GM18499 (cell line): Measurements from ENCODE around the gene GBA2.

ENCODE experiments used
- ATAC-seq: cut with Tn5 transposase; IDR thresholded peaks from one replicate; pipeline ENCODE4 v1.9.1; 2021; ENCODE audit warnings: moderate number of reproducible peaks; ENCODE audit not compliant: insufficient read depth, unreplicated experiment

The GBA2 gene

DNA sequence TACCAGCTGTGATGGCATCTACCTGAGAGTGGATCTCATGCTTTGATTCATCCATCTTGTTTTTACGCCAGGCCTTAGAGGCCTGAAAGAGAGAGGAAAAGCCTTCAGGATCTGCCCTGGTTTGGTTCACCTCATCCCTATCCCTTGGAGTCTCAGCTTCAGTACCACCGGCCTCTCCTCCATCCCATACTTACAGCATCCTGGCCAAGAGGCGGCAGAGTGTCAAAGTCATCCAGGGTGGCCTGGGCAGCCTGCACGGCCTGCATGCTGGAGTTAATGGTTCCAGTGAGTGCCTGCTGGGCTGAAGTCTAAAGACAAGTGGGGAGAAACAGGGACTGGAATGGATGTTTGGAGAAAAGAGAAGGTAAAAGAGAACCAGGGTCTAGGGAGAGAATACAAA lies 29.5 kb downstream of the GBA2 start:
- ATAC-seq, result no peak

GRCh38 chr9:35718721-35719511 lies 30.1 kb downstream of the GBA2 start:
- ATAC-seq, result no peak

- no peak for ATAC-seq
These were observed 31.7 kb downstream of the GBA2 start for GRCh38 chr9:35717132-35717870.

DNA sequence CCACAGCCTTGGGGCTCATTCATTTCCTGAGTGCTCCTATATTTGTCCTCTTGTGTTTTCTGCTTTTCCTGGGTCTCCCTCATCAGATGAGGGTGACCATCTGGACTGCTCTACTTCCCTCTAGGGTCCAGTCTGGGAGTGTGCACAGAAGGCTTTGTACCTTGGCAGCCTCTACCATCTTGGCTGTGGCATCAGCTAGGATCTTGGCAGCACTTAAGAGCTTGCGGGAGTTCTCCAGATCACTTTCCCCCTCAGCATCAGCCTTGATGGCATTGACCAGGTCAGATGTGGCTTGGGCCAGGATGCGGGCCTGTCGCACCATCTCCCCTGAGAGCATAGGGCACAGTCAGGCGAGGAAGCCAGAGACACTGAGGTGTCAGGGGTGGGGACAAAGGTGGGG lies 32.8 kb downstream of the GBA2 start:
- ATAC-seq, result no peak

DNA sequence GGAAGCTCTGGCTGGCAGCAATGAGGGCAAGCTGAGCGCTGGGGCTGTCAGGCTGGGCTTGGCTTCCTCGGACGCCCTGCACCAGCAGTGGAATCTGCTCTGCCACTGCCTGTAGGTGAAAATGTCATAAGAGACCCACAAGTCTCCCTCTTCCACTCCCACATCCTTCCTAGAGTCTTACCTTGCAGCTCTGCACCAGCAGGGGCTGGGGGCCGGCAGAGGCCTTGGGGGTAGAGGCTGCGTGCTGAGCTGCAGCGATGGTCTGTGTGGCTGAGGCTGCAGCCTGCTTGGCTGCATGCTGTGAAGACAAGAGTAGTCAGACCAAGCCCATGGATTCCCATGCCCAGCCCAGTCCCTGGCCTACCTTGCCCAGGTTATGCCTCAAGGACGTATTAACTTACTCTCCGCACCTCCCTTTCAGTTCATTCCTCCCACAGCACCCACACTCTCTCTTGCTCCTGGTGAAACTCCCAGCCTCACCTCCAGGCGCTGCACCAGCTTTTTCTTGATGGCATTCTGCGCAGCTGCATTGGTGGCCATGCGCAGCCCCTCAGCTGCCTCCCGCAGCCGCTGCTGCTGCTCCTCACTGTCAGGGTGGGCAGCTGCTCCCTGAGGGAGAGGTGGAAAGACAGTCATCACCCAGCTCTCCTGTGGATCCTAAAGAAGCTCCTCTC lies 34.3 kb downstream of the GBA2 start:
- no peak for ATAC-seq

DNA sequence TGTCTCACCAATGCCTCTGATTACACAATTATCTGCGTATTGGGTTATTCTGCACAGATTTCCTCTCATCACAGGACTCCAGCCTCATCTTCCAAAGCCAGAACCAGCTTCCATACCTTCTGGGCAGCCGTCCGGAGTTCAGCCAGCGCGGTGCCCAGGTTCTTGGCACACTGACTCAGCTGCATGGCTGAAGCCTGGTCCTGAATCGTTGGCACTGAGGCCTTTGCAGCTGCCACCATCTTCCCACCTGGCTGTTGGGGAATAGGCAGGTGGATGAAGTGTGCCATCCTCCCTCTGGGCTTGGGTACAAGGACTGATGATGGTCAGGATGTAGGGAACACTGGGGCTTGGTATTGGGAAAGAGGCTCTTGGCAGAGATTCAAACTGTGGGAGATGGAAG lies 34.9 kb downstream of the GBA2 start:
- no peak for ATAC-seq

DNA sequence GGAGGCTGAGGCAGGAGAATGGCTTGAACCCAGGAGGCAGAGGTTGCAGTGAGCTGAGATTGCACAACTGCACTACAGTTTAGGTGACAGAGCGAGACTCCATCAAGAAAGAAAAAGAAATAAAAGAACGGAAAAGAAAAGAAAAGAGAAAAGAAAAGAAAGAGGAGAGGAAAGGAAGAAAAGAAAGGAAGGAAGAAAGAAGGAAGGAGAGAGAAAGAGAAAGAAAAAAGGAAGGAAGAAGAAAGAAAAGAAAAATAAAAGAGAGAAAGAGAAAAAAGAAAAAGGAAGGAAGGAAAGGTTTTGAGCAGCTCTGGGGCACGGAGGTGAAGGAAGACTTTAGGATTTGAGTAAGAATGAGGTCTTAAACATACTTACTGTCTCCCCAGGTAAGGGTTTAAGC lies 35.5 kb downstream of the GBA2 start:
- ATAC-seq, result no peak

GRCh38 chr9:35712762-35713400 lies 36.1 kb downstream of the GBA2 start:
- no peak for ATAC-seq

GRCh38 chr9:35711501-35712428 lies 37.3 kb downstream of the GBA2 start:
- no peak for ATAC-seq

DNA sequence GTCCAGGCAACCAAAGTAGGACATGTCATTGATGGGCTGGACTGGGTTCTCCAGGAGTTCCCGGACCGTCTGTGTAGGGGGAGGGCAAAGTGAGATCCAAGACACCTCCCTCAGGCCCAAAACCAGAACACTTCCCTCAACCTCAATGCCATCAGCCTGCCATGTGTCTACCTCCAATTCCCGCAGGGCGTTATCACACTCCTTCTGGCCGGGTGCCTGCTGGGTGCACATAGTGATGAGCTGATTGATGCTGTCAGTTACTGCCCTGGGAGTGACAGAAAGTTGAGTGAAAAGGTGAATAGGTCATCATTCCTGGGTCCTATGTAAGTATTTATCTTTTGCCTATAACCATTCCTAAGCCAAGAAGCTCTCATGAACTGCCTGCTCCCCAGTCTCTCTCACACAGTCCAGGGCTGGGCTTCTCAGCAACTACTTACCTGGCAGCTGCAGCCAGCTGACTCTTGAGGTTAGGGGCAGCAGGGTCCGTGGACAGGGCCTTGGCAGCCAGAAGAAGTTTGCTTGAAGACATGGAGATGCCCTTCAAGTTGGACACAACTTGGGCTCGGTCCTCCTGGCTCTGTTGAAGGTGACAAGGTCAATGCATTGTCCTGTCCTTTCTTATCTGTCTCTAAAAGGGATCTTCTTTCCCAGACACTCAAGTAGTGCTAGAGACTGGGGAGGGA lies 38.1 kb downstream of the GBA2 start:
- ATAC-seq, result no peak

DNA sequence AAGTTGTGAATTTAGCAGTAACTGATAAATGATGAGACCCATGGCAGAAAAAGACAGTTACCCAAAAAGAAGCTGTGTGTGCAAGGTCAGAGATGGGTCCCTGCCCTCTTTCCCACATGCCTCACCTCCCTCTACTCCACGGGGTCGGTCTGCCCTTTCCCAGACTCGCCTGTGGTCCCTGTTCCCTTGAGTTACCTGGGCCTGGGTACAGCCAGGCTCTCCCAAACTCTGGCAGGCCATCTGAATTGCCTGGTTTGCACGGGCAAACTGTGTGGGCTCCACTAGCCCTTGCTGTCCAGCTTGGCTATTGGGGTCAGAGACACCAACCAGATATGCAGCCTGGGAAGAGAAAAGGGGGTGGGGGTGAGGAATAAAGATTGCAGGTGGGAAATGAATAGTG lies 40.9 kb downstream of the GBA2 start:
- ATAC-seq, result no peak

- ATAC-seq, result no peak
These were observed 42.1 kb downstream of the GBA2 start for GRCh38 chr9:35706951-35707350.

GRCh38 chr9:35705836-35706430 lies 43.1 kb downstream of the GBA2 start:
- ATAC-seq, result no peak

DNA sequence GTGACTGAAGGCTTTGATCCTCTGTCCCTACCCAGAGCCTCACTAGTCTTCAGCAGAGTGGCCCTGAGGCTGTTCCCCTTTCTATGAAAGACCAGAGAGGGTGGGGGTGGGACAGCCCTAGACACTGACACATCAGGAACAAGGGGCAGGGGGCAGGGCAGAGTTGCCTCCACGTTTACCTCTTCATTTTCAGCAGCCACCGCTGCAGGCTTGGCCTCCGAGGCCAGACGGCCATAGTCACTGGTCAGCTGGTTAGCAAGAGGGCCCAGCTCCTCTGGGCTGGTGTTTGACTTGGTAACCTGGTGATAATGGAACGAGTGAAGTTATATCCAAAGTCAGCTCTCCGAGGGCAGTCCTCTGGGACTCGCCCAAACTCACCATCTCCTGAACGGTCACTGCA lies 43.7 kb downstream of the GBA2 start:
- no peak for ATAC-seq

DNA sequence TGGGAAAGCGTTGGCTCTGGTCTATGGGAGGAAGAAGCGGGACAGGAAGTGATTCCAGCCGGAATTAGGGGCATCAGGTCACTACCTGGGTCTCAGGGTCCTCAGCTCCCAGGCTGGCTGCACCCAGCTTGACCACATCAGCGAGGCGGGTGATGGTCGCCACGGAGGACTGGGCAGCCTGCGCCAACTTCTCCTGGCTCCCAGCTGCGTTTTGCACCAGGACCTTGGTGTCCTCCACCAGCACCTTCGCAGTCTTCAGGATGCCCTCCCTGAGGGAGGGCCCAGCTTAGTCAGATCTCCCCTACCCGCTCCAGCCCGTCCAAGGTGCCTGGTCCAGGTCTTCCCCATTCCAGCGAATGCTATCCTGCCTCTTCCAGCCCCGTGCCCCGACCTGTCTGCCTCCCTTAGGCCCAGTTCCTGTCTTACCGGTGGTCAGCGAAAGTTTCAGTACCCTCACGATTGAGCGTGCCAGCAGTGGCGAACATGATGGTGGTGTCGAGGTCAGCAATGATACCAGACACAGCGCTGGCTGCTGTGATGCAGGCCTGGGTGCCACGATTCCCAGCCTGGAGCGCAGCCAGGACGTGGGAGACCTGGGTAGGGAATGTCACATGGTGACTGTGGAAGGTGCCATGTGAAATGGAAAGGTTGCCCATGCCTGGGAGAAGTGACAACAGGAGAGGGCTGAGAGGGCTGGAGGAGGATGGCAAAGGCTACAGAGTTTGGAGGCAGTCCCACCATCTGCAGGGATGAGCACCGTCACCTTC lies 44.9 kb downstream of the GBA2 start:
- no peak for ATAC-seq

GRCh38 chr9:35702696-35703095 lies 46.3 kb downstream of the GBA2 start:
- no peak for ATAC-seq

GRCh38 chr9:35700942-35701341 lies 48.1 kb downstream of the GBA2 start:
- ATAC-seq, result no peak

DNA sequence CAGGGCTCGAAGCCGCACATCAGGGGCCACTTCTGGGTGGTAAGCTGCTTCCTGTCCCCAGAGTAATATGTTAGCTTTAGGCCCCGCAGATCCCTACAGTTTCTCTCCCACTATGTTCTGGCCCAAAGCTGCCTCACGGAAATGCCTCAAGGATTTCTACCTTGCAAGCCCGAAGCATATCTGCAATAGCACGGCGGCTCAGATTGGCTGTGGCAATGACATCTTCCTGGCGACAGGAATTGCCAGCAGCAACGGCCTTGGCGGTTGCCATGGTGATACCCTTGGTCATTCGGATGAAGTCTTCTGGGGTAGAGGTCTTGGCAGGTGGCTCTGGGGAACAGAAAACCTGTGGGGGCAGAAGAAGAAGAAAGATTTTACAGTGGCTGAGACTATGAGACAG lies 49.0 kb downstream of the GBA2 start:
- ATAC-seq, result no peak
